Activated CD4-positive, alpha-beta T cell treated with anti-CD3 and anti-CD28 coated beads for 36 hours (primary cell): ENCODE data around the gene ARMH1. TPM values are rescaled to one million over a fixed set of nuclear protein-coding genes. Genes with fewer than 3 reads are reported as not detected.

Experiments used
- ATAC-seq: fragments of 200-7000 bp; cut with Tn5 transposase; one replicate; pipeline ENCODE4 v1.10.0; 2021; ENCODE audit warnings: mild to moderate bottlenecking, moderate library complexity
- CTCF ChIA-PET: fragments of 350-600 bp; sonication (Branson Sonifier 250); formaldehyde crosslinking; loops from one replicate; lab custom pipeline; 2021; ENCODE audit warnings: antibody characterized with exemption; lab: Charles Lee
- POLR2A ChIA-PET: fragments of 350-600 bp; sonication (Branson Sonifier 250); formaldehyde crosslinking; loops from one replicate; lab custom pipeline; 2021; ENCODE audit warnings: antibody characterized with exemption, inconsistent platforms; lab: Charles Lee
- DNase-seq: peaks from one replicate; pipeline ENCODE4 v3.0.0-alpha.2; 2020
- H3K27ac Mint-ChIP-seq: one replicate; pipeline ENCODE4 v1.8.0; 2021; ENCODE audit warnings: mixed read lengths
- H3K27me3 Mint-ChIP-seq: one replicate; pipeline ENCODE4 v1.8.0; 2021; ENCODE audit warnings: mixed read lengths
- H3K36me3 Mint-ChIP-seq: one replicate; pipeline ENCODE4 v1.8.0; 2021; ENCODE audit warnings: low read depth, mixed read lengths
- H3K4me1 Mint-ChIP-seq: one replicate; pipeline ENCODE4 v1.8.0; 2021; ENCODE audit warnings: mixed read lengths
- H3K4me3 Mint-ChIP-seq: one replicate; pipeline ENCODE4 v1.8.0; 2021; ENCODE audit warnings: mild to moderate bottlenecking, moderate library complexity, mixed read lengths
- H3K9me3 Mint-ChIP-seq: one replicate; pipeline ENCODE4 v1.8.0; 2021; ENCODE audit warnings: low read depth, mixed read lengths
- intact Hi-C, 2 experiments: fragments of 100-400 bp; cut with DNase I in 1 of 2; cut with micrococcal nuclease in 1 of 2; formaldehyde crosslinking; loops; one replicate each; pipeline versions ENCODE4 v1.14.2 to v1.15.1; 2022 to 2024; cut with DNase I, micrococcal nuclease
- total RNA-seq, 2 experiments: library from RNA; stranded (reverse); gene quantifications; one replicate each; pipeline ENCODE4 v1.2.3, GENCODE V29; 2021

The ARMH1 gene
- total RNA-seq, 2 experiments from 2014 or later: 67.3 to 75.1 TPM

DNA sequence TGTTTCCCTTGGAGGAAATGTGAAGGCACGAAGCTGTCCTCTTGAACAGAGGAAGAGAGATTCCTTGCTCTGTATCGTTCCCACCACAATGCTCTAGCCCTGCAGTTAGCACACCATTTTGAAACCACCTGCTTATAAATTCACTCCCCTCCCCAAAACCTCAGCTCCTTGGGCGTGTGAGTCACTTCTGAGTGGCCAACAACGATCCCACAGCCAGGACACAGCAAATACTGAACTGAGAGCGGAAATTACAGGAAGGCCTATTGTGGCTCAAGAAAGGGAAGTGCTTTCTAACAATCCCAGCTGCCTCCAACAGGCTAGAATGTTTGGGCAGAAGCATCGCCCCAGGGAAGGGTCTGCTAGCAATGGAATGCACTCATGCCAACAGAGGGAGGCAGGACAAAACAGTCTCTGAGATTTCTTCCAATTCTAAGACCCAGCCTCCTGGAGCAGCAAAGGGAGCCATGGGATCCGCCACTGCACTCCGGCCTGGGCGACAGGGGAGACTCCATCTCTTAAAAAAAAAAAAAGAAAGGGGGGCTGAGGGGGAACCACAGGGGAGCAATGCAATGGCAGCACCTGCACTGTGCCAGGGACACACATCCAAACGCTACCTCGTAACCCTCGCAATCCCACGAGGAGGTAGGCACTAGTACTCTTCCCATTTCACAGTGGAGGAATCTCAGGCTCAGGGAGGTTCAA, 2.1 kb upstream of the ARMH1 start:
- Mint-ChIP-seq H3K4me1 (peaks cover 24% of the 10 kb centered on the region), H3K4me3 (no peak overlapping the region), H3K27ac (no peak overlapping the region), H3K27me3 (no peaks in the 10 kb centered on the region), H3K36me3 (no peaks in the 10 kb centered on the region), H3K9me3 (no peaks in the 10 kb centered on the region)
- ChIA-PET CTCF (interaction anchor here (0.7 to 2.7 kb wide), 6 partner anchors 8 to 44 kb away, joined by 3 to 16 read pairs (median 4); no protein-coding TSS in a partner anchor), POLR2A (interaction anchor here (0.6 to 2.2 kb wide), 2 partner anchors 8 to 49 kb away, joined by 5 to 23 read pairs; no protein-coding TSS in a partner anchor)
- intact Hi-C loops: no loop called here
- ATAC-seq (no peak), DNase-seq (peak; percentile 27)

GRCh38 chr1:44672961-44673674, 1.4 kb upstream of the ARMH1 start:
- no peaks in the 10 kb centered on the region for H3K27me3 Mint-ChIP-seq
- intact Hi-C loops: no loop called here
- no peak for ATAC-seq
- no peaks in the 10 kb centered on the region for H3K9me3 Mint-ChIP-seq
- no peak for DNase-seq
- no peaks in the 10 kb centered on the region for H3K36me3 Mint-ChIP-seq
- POLR2A ChIA-PET: interaction anchor here (0.6 to 2.2 kb wide), 6 partner anchors 9 to 669 kb away, joined by 3 to 23 read pairs (median 6); partner anchors contain the start of gene RNU5D-1
- peak overlapping the region; percentile 34 for H3K27ac Mint-ChIP-seq
- H3K4me1 Mint-ChIP-seq: peaks cover 24% of the 10 kb centered on the region
- CTCF ChIA-PET: interaction anchor here (0.6 to 2.7 kb wide), 5 partner anchors 9 to 126 kb away, joined by 3 to 16 read pairs (median 5); no protein-coding TSS in a partner anchor
- peak overlapping the region; percentile 78 for H3K4me3 Mint-ChIP-seq

GRCh38 chr1:44673675-44674112, 820 bp upstream of the ARMH1 start:
- Mint-ChIP-seq H3K4me3 (peak overlapping the region; percentile 78), H3K36me3 (no peaks in the 10 kb centered on the region), H3K27ac (peak overlapping the region; percentile 34), H3K9me3 (no peaks in the 10 kb centered on the region), H3K4me1 (peaks cover 24% of the 10 kb centered on the region), H3K27me3 (no peaks in the 10 kb centered on the region)
- ChIA-PET CTCF (interaction anchor here (0.6 to 2.7 kb wide), 7 partner anchors 18 to 125 kb away, joined by 3 to 16 read pairs (median 4); no protein-coding TSS in a partner anchor), POLR2A (interaction anchor here (0.6 to 2.2 kb wide), 7 partner anchors 17 to 669 kb away, joined by 3 to 23 read pairs (median 7); partner anchors contain the start of gene RNU5D-1)
- DNase-seq (no peak), ATAC-seq (no peak)
- intact Hi-C loops: loop anchor here (1.0 to 2.0 kb wide), 11 partner anchors 41 to 910 kb away; partner anchors contain the start of genes DMAP1 (in 1 of the 2), EIF2B3 (in 1 of the 2), ERI3 (in 1 of the 2) and KIF2C (in 1 of the 2)

- no peak for DNase-seq
- Mint-ChIP-seq H3K36me3 (no peaks in the 10 kb centered on the region), H3K27ac (peak overlapping the region; percentile 84), H3K4me1 (peaks cover 24% of the 10 kb centered on the region), H3K4me3 (peak overlapping the region; percentile 78), H3K9me3 (no peaks in the 10 kb centered on the region), H3K27me3 (no peaks in the 10 kb centered on the region)
- POLR2A ChIA-PET: interaction anchor here (1.1 kb wide), 1 partner anchor 47 kb away, joined by 4 read pairs; no protein-coding TSS in a partner anchor
- CTCF ChIA-PET: interaction anchor here (0.6 to 1.5 kb wide), 8 partner anchors 8 to 336 kb away, joined by 3 to 14 read pairs (median 3); partner anchors contain the start of gene HECTD3
- intact Hi-C loops: loop anchor here in 1 of 2 experiments (2.0 kb wide), 2 partner anchors 46 to 126 kb away; partner anchors contain the start of gene PLK3
- no peak for ATAC-seq
Measured at GRCh38 chr1:44675186-44675585, 672 bp downstream of the ARMH1 start.

DNA sequence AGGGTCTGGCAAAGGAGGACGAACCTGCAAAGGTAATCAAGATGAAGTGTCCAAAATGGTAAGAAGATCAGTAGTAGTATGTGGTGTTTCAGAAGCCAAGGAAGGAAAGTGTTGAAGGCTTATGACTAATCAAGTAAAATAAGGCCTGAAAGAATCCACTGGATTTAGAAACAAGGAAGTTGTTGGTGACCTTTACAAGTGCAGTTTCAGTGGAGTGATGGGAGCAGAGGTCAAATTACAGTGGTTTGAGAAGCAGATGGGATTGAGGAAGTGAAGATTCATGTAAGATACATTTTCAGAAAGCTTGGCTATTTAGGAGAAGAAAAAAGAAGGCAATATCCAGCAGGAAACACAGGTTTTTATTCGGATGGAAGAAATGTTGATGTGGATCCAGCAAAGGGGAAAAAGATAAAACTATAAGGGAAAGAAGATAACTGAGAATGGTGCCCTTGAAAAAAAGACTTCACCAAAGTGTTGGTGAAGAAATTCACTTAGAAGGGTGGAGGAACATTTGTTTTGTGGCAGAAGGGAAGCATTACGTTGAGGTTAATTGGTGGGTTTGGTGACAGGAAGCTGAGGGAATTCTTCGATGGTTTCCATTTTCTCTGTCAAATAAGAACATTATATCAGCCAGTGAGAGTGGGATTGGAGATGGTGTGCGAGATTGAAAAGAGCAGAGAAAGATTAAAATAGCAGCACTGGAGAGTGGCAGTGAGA, 2.1 kb downstream of the ARMH1 start:
- DNase-seq (no peak), ATAC-seq (no peak)
- ChIA-PET POLR2A (no interaction called here), CTCF (interaction anchor here (1.0 to 1.6 kb wide), 2 partner anchors 11 to 24 kb away, joined by 3 to 5 read pairs; no protein-coding TSS in a partner anchor)
- intact Hi-C loops: no loop called here
- H3K27ac Mint-ChIP-seq: no peak overlapping the region
- H3K4me1 Mint-ChIP-seq: peaks cover 24% of the 10 kb centered on the region
- no peaks in the 10 kb centered on the region for H3K36me3 Mint-ChIP-seq
- H3K9me3 Mint-ChIP-seq: no peaks in the 10 kb centered on the region
- no peaks in the 10 kb centered on the region for H3K27me3 Mint-ChIP-seq
- H3K4me3 Mint-ChIP-seq: no peak overlapping the region

- ATAC-seq: no peak
- H3K36me3 Mint-ChIP-seq: no peaks in the 10 kb centered on the region
- no peak overlapping the region for H3K27ac Mint-ChIP-seq
- H3K4me1 Mint-ChIP-seq: peaks cover 19% of the 10 kb centered on the region
- no peaks in the 10 kb centered on the region for H3K9me3 Mint-ChIP-seq
- intact Hi-C loops: no loop called here
- CTCF ChIA-PET: interaction anchor here (1.0 to 1.6 kb wide), 2 partner anchors 10 to 25 kb away, joined by 3 to 5 read pairs; no protein-coding TSS in a partner anchor
- no peak for DNase-seq
- POLR2A ChIA-PET: no interaction called here
- no peak overlapping the region for H3K4me3 Mint-ChIP-seq
- no peaks in the 10 kb centered on the region for H3K27me3 Mint-ChIP-seq
Measured at GRCh38 chr1:44677201-44677766, 2.8 kb downstream of the ARMH1 start.

- Mint-ChIP-seq H3K27me3 (no peaks in the 10 kb centered on the region), H3K4me1 (peaks cover 11% of the 10 kb centered on the region), H3K9me3 (no peaks in the 10 kb centered on the region), H3K36me3 (no peaks in the 10 kb centered on the region), H3K4me3 (no peak overlapping the region), H3K27ac (no peak overlapping the region)
- ATAC-seq (no peak), DNase-seq (no peak)
- ChIA-PET CTCF (no interaction called here), POLR2A (no interaction called here)
- intact Hi-C loops: no loop called here
Measured at GRCh38 chr1:44678120-44678519, 3.6 kb downstream of the ARMH1 start.

DNA sequence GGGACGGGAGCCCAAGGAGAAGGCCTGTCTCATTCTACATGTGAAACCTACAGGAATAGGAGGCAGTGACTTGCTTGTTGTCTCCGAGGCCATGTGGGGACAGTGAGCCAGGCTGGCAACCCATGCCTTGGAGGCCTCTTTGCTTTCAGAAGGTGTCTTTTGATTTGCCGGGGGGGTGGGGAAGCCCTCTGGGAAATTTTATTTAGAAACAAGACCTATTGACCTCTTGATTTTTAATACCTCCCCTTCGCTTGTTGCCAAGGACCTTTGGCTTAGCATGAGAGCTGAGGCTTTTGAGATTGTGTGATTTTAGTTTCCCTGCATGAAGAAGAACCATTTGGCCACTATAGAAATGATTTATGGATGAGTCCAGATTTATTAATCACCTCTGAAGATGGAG, 4.1 kb downstream of the ARMH1 start:
- Mint-ChIP-seq H3K27ac (no peak overlapping the region), H3K4me1 (peaks cover 8% of the 10 kb centered on the region), H3K4me3 (no peak overlapping the region), H3K9me3 (no peaks in the 10 kb centered on the region), H3K36me3 (no peaks in the 10 kb centered on the region), H3K27me3 (no peaks in the 10 kb centered on the region)
- ATAC-seq (no peak), DNase-seq (no peak)
- intact Hi-C loops: no loop called here
- CTCF ChIA-PET: interaction anchor here (2.4 kb wide), 1 partner anchor 26 kb away, joined by 6 read pairs; no protein-coding TSS in a partner anchor
- POLR2A ChIA-PET: no interaction called here

- Mint-ChIP-seq H3K27ac (no peak overlapping the region), H3K36me3 (no peaks in the 10 kb centered on the region), H3K9me3 (no peaks in the 10 kb centered on the region), H3K4me3 (no peak overlapping the region), H3K27me3 (no peaks in the 10 kb centered on the region), H3K4me1 (peaks cover 7% of the 10 kb centered on the region)
- intact Hi-C loops: no loop called here
- ATAC-seq (no peak), DNase-seq (no peak)
- CTCF ChIA-PET: interaction anchor here (2.4 kb wide), 1 partner anchor 27 kb away, joined by 6 read pairs; no protein-coding TSS in a partner anchor
- POLR2A ChIA-PET: no interaction called here
Measured at GRCh38 chr1:44679468-44679867, 5.0 kb downstream of the ARMH1 start.
